SU-DHL-6 (cell line): ENCODE results near the gene SMIM23.

Source experiments
- H2AFZ ChIP-seq: fragments of 200-600 bp; sonication (generic); 2 replicates; pipeline ENCODE4 v1.6.1; 2014; ENCODE audit warnings: low read depth, mild to moderate bottlenecking, moderate library complexity, mixed read lengths, antibody characterized with exemption, low read length; ENCODE audit not compliant: severe bottlenecking
- H3F3A ChIP-seq: fragments of 200-600 bp; shearing (Covaris generic); 2 replicates; pipeline ENCODE4 v1.6.0; 2016; ENCODE audit warnings: antibody characterized with exemption, mild to moderate bottlenecking; ENCODE audit not compliant: insufficient read depth
- H3K27ac ChIP-seq: fragments of 200-600 bp; sonication (generic); 2 replicates; pipeline ENCODE4 v1.5.1; 2016; ENCODE audit warnings: low read depth, mild to moderate bottlenecking, low read length, moderate library complexity, mixed read lengths
- H3K27me3 ChIP-seq: fragments of 200-600 bp; sonication (generic), shearing (Covaris generic); 2 replicates; pipeline ENCODE4 v1.6.0; 2014; ENCODE audit warnings: mild to moderate bottlenecking, low read length
- H3K36me3 ChIP-seq: fragments of 200-600 bp; sonication (generic); 2 replicates; pipeline ENCODE4 v1.6.1; 2014; ENCODE audit warnings: mild to moderate bottlenecking, low read length, mixed read lengths
- H3K4me2 ChIP-seq: fragments of 300-600, 200-600 bp; shearing (Covaris generic), sonication (generic); 2 replicates; pipeline ENCODE4 v1.6.0; 2014; ENCODE audit warnings: low read length, low read depth, mild to moderate bottlenecking; ENCODE audit not compliant: poor library complexity, severe bottlenecking
- H3K4me3 ChIP-seq: fragments of 200-600 bp; sonication (generic); 2 replicates; pipeline ENCODE4 v1.5.1; 2014; ENCODE audit warnings: antibody characterized with exemption, low read length, mild to moderate bottlenecking, mixed read lengths; ENCODE audit not compliant: insufficient read depth, poor library complexity, severe bottlenecking
- H3K79me2 ChIP-seq: fragments of 200-600 bp; sonication (generic); 2 replicates; pipeline ENCODE4 v1.6.1; 2014; ENCODE audit warnings: mild to moderate bottlenecking, low read length, moderate library complexity; ENCODE audit not compliant: insufficient read depth
- H3K9ac ChIP-seq: fragments of 200-600 bp; sonication (generic); 2 replicates; pipeline ENCODE4 v1.7.0; 2014; ENCODE audit warnings: mild to moderate bottlenecking, low read length
- H3K9me2 ChIP-seq: fragments of 200-600 bp; sonication (generic); replicated peaks from 2 replicates; pipeline ENCODE4 v1.6.1; 2014; ENCODE audit warnings: low read length; ENCODE audit not compliant: insufficient read depth
- H3K9me3 ChIP-seq: fragments of 200-600 bp; sonication (generic); 2 replicates; pipeline ENCODE4 v1.6.1; 2014; ENCODE audit warnings: low read length, mixed read lengths; ENCODE audit not compliant: insufficient read depth
- H4K20me1 ChIP-seq: fragments of 200-600 bp; sonication (generic); 2 replicates; pipeline ENCODE4 v1.6.1; 2014; ENCODE audit warnings: low read depth, mild to moderate bottlenecking, antibody characterized with exemption, low read length, moderate library complexity, mixed read lengths
- CTCF ChIP-seq: fragments of 200-600 bp; sonication (generic); IDR thresholded peaks from one replicate; pipeline ENCODE4 v1.5.1; 2017; ENCODE audit warnings: antibody characterized with exemption, mild to moderate bottlenecking, low read length, moderate library complexity; ENCODE audit not compliant: insufficient read depth, poor library complexity, severe bottlenecking
- EZH2phosphoT487 ChIP-seq: fragments of 200-600 bp; sonication (generic), shearing (Covaris generic); conservative IDR thresholded peaks from 2 replicates; pipeline ENCODE4 v1.6.1; 2018; ENCODE audit warnings: mild to moderate bottlenecking, antibody characterized with exemption, low read length, moderate library complexity, mixed read lengths

SMIM23 gene

GRCh38 chr5:171785517-171785916 is at the start of gene SMIM23:
TSS of gene SMIM23 (plus strand) at chr5:171785817. CDS start at chr5:171785872, 55 bp downstream.
- Histone ChIP-seq H3K79me2 (no peaks in the 10 kb centered on the region), H3K9ac (no peak within 1 kb of the TSS), H4K20me1 (no peaks in the 10 kb centered on the region), H3F3A (no peaks in the 10 kb centered on the region), H2AFZ (no peak within 1 kb of the TSS), H3K9me3 (no peaks in the 10 kb centered on the region), H3K36me3 (no peaks in the 10 kb centered on the region), H3K4me2 (no peak within 1 kb of the TSS), H3K4me3 (no peak within 1 kb of the TSS), H3K27ac (no peak within 1 kb of the TSS), H3K9me2 (no peaks in the 10 kb centered on the region), H3K27me3 (no peaks in the 10 kb centered on the region)
- TF ChIP-seq EZH2phosphoT487 (no peak), CTCF (no peak)

DNA sequence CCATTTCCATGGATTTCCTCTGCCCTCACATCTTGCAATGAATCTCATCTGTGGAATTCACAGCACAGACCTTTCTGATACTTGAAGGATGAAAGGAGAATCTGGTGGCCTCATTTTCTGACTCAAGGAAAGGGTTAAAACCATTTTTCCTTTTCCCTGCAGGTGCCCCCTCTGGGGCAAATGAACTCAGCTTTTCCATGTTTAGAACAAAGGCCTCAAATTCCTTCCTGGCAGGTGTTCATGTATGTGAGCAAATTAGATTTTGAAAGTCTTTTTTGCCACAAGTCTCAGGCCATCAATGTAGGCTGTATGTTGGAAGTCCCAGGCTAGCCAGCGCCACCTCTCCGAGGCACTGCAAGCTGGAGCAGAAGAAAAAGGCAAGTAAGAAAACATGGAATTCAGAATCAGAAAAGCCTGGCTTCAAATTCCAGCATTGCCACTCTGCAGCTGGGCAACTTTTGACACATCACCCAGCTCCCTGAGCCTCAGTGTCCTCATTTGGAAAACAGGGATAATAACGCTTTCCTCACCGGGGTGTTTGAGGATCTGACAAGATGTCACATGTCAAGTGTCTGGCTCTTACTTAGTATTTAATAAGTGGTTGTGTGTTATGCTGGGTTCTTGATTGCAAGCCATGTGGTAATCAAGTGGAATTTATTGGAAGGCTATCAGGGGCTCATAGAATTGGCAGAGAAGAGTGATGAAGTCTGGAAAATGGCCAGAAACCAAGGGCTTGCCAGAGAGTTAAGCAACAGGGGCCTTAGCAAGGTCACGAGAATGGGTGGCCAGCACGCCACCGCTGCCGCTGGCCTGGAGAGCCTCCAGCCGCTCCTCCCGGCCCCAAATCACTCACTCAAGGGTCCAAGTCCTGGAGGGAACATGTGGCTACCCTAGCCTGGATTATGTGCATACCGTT is 48.4 kb upstream of the SMIM23 start:
- TF ChIP-seq CTCF (no peak), EZH2phosphoT487 (no peak)
- no peak overlapping the region for H3K9ac ChIP-seq

GRCh38 chr5:171738501-171738900 is 47.1 kb upstream of the SMIM23 start:
- Histone ChIP-seq H3K9me2 (no peaks in the 10 kb centered on the region; the same call in 1 of the 2 replicates), H3K4me2 (no peak overlapping the region), H4K20me1 (no peaks in the 10 kb centered on the region), H3K36me3 (no peaks in the 10 kb centered on the region), H3K27ac (no peak overlapping the region), H2AFZ (no peak overlapping the region), H3K27me3 (no peaks in the 10 kb centered on the region), H3K79me2 (no peaks in the 10 kb centered on the region), H3K4me3 (no peak overlapping the region), H3K9me3 (no peaks in the 10 kb centered on the region), H3K9ac (no peak overlapping the region), H3F3A (no peaks in the 10 kb centered on the region)
- no peak for TF ChIP-seq CTCF
- no peak for TF ChIP-seq EZH2phosphoT487

More for the DNA sequence above, 48.4 kb upstream of the SMIM23 start:
- H3K36me3 ChIP-seq, result no peaks in the 10 kb centered on the region
- no peaks in the 10 kb centered on the region for H3K27me3 ChIP-seq
- no peaks in the 10 kb centered on the region for H3K79me2 ChIP-seq
- no peaks in the 10 kb centered on the region for H3F3A ChIP-seq
- H3K9me2 ChIP-seq, result no peaks in the 10 kb centered on the region; the same call in 1 of the 2 replicates
- H3K27ac ChIP-seq, result no peak overlapping the region
- H4K20me1 ChIP-seq, result no peaks in the 10 kb centered on the region
- no peak overlapping the region for H2AFZ ChIP-seq
- no peaks in the 10 kb centered on the region for H3K9me3 ChIP-seq
- no peak overlapping the region for H3K4me3 ChIP-seq
- no peak overlapping the region for H3K4me2 ChIP-seq
